SH-SY5Y (cell line): ENCODE data around the gene TBL1X.

Experiments used
- GATA2 ChIP-seq: IDR thresholded peaks from 2 replicates; pipeline ENCODE4 v1.6.1; 2011; ENCODE audit warnings: mild to moderate bottlenecking, low read depth, low read length
- GATA3 ChIP-seq: IDR thresholded peaks from 2 replicates; pipeline ENCODE4 v1.6.1; 2011; ENCODE audit warnings: low read depth, mild to moderate bottlenecking, low read length, moderate library complexity

GRCh38 chrX:9609987-9610386, 145.1 kb downstream of the TBL1X start:
- TF ChIP-seq GATA2 (no peak), GATA3 (no peak)
